ENCODE data around the gene BHLHE23.

Gene BHLHE23

GRCh38 chr20:63009045-63009961 lies 2.5 kb upstream of the BHLHE23 start:
- Histone ChIP-seq H3K27ac (ENCODE audit: low read depth, low read length) (no peak overlapping the region), H3K9ac (ENCODE audit: low read length in 5 of 5) (no peak overlapping the region), H3K4me1 (ENCODE audit: control insufficient read depth in 5 of 5, insufficient read depth in 5 of 5, low read length in 5 of 5) (peaks cover 0 to 27% (median 10%) of the 10 kb centered on the region in 5 donors), H3K36me3 (ENCODE audit: control insufficient read depth in 5 of 5, insufficient read depth in 5 of 5, low read length in 5 of 5) (no peaks in the 10 kb centered on the region), H3K9me3 (ENCODE audit: control insufficient read depth in 5 of 5, low read length in 5 of 5) (peaks cover 10 to 18% (median 16%) of the 10 kb centered on the region in 5 donors), H3K27me3 (ENCODE audit: control insufficient read depth in 5 of 5, insufficient read depth in 4 of 5, low read length in 5 of 5) (peaks cover 47 to 86% (median 62%) of the 10 kb centered on the region in 5 donors), H3K4me3 (ENCODE audit: low read depth in 1 of 5, low read length in 5 of 5) (peak overlapping the region in 1 of 5 donors; percentile 34)

DNA sequence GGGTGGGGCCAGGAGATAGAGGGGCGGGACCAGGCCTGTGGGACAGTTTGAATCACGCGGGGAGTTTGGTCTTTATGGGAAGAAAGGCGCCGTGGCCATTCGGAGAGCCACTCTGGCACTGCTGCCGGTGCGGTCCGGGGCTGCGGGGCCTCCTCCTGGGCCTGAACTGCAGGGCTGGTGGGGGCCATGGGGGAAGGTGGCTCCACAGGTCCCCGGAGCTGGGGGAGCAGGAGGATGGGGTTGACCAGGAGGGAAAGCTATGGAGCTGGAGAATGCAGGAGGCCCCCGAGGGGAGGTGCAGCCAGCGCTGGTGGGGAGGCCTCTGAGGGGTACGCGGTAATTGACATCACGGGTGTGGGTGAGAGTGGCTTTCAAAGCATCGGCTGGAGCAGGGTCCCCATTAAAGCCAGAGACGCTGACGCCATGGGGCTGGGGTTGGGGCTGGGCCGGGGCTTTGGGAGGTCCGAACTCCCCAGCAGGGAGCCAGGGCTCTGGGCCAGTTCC lies 1.8 kb upstream of the BHLHE23 start:
- Histone ChIP-seq H3K27me3 (ENCODE audit: control insufficient read depth in 5 of 5, insufficient read depth in 4 of 5, low read length in 5 of 5) (peaks cover 50 to 83% (median 65%) of the 10 kb centered on the region in 5 donors), H3K9me3 (ENCODE audit: control insufficient read depth in 5 of 5, low read length in 5 of 5) (peaks cover 7 to 12% (median 12%) of the 10 kb centered on the region in 5 donors), H3K9ac (ENCODE audit: low read length in 5 of 5) (no peak overlapping the region), H3K27ac (ENCODE audit: low read depth, low read length) (no peak overlapping the region), H3K4me3 (ENCODE audit: low read depth in 1 of 5, low read length in 5 of 5) (peak overlapping the region in 1 of 5 donors; percentile 34), H3K4me1 (ENCODE audit: control insufficient read depth in 5 of 5, insufficient read depth in 5 of 5, low read length in 5 of 5) (peaks cover 0 to 27% (median 10%) of the 10 kb centered on the region in 5 donors), H3K36me3 (ENCODE audit: control insufficient read depth in 5 of 5, insufficient read depth in 5 of 5, low read length in 5 of 5) (no peaks in the 10 kb centered on the region)

DNA sequence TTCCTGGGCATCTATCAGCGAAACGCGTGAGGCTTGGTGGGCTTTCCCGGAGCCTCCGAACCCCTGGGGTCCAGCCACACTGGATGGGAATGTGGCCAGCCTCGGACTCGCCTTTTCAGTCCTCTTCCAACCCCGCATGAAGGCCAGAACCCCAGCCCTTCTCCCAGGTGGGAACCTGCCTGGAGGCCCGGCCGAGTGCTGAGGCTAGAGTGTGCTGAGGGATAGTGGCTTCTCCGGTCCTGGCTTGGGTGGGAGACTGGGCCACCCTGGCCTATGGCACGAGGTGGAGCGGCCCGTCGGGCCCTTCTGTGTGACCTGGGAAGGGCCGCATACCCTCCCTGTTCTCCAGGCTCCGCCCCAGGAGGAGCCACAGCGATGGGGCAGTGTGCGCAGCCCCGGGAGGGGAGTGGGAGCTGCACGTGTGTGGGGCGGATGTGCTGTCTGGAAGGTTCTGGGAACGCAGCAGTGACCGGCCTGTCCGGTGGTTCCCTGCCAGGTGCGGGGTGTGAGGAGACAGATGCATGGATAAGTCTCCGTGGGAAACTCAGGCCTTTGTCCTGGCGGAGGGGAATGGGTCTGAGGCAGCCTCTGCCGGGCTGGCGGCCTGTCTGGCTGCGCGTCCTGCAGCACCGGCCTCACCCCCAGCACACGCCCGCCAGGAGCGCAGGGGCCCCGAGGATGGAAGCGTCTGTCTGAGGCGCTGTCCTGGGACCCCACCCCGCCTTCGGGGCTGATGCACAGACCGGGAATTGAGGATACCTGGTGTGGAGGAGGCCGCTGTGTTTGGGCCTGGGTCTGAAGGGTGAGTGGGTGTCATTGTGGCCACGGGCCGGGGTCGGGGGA lies 1.1 kb upstream of the BHLHE23 start:
- peaks cover 54 to 86% (median 70%) of the 10 kb centered on the region in 5 donors for H3K27me3 ChIP-seq (ENCODE audit: control insufficient read depth in 5 of 5, insufficient read depth in 4 of 5, low read length in 5 of 5)
- peaks cover 3 to 5% (median 5%) of the 10 kb centered on the region in 5 donors for H3K9me3 ChIP-seq (ENCODE audit: control insufficient read depth in 5 of 5, low read length in 5 of 5)
- no peak overlapping the region for H3K27ac ChIP-seq (ENCODE audit: low read depth, low read length)
- H3K36me3 ChIP-seq (ENCODE audit: control insufficient read depth in 5 of 5, insufficient read depth in 5 of 5, low read length in 5 of 5) = no peaks in the 10 kb centered on the region
- H3K4me3 ChIP-seq (ENCODE audit: low read depth in 1 of 5, low read length in 5 of 5) = no peak overlapping the region
- H3K4me1 ChIP-seq (ENCODE audit: control insufficient read depth in 5 of 5, insufficient read depth in 5 of 5, low read length in 5 of 5) = peaks cover 0 to 27% (median 10%) of the 10 kb centered on the region in 5 donors
- no peak overlapping the region for H3K9ac ChIP-seq (ENCODE audit: low read length in 5 of 5)

GRCh38 chr20:63007360-63007645 lies 539 bp upstream of the BHLHE23 start:
- Histone ChIP-seq H3K9me3 (ENCODE audit: control insufficient read depth in 5 of 5, low read length in 5 of 5) (peaks cover 0 to 2% (median 0%) of the 10 kb centered on the region in 5 donors), H3K4me3 (ENCODE audit: low read depth in 1 of 5, low read length in 5 of 5) (no peak overlapping the region), H3K4me1 (ENCODE audit: control insufficient read depth in 5 of 5, insufficient read depth in 5 of 5, low read length in 5 of 5) (peaks cover 0 to 27% (median 10%) of the 10 kb centered on the region in 5 donors), H3K27me3 (ENCODE audit: control insufficient read depth in 5 of 5, insufficient read depth in 4 of 5, low read length in 5 of 5) (peaks cover 57 to 87% (median 72%) of the 10 kb centered on the region in 5 donors), H3K27ac (ENCODE audit: low read depth, low read length) (no peak overlapping the region), H3K36me3 (ENCODE audit: control insufficient read depth in 5 of 5, insufficient read depth in 5 of 5, low read length in 5 of 5) (no peaks in the 10 kb centered on the region), H3K9ac (ENCODE audit: low read length in 5 of 5) (no peak overlapping the region)

GRCh38 chr20:63005862-63006539 lies 763 bp downstream of the BHLHE23 start:
- H3K4me1 ChIP-seq (ENCODE audit: control insufficient read depth in 5 of 5, insufficient read depth in 5 of 5, low read length in 5 of 5) = peaks cover 0 to 27% (median 10%) of the 10 kb centered on the region in 5 donors
- H3K9me3 ChIP-seq (ENCODE audit: control insufficient read depth in 5 of 5, low read length in 5 of 5) = no peaks in the 10 kb centered on the region
- no peaks in the 10 kb centered on the region for H3K36me3 ChIP-seq (ENCODE audit: control insufficient read depth in 5 of 5, insufficient read depth in 5 of 5, low read length in 5 of 5)
- H3K9ac ChIP-seq (ENCODE audit: low read length in 5 of 5) = no peak overlapping the region
- no peak overlapping the region for H3K27ac ChIP-seq (ENCODE audit: low read depth, low read length)
- no peak overlapping the region for H3K4me3 ChIP-seq (ENCODE audit: low read depth in 1 of 5, low read length in 5 of 5)
- peaks cover 63 to 85% (median 73%) of the 10 kb centered on the region in 5 donors for H3K27me3 ChIP-seq (ENCODE audit: control insufficient read depth in 5 of 5, insufficient read depth in 4 of 5, low read length in 5 of 5)

- Histone ChIP-seq H3K27ac (ENCODE audit: low read depth, low read length) (no peak overlapping the region), H3K9ac (ENCODE audit: low read length in 5 of 5) (no peak overlapping the region), H3K9me3 (ENCODE audit: control insufficient read depth in 5 of 5, low read length in 5 of 5) (no peaks in the 10 kb centered on the region), H3K4me1 (ENCODE audit: control insufficient read depth in 5 of 5, insufficient read depth in 5 of 5, low read length in 5 of 5) (peaks cover 0 to 26% (median 10%) of the 10 kb centered on the region in 5 donors), H3K36me3 (ENCODE audit: control insufficient read depth in 5 of 5, insufficient read depth in 5 of 5, low read length in 5 of 5) (no peaks in the 10 kb centered on the region), H3K27me3 (ENCODE audit: control insufficient read depth in 5 of 5, insufficient read depth in 4 of 5, low read length in 5 of 5) (peaks cover 61 to 85% (median 75%) of the 10 kb centered on the region in 5 donors), H3K4me3 (ENCODE audit: low read depth in 1 of 5, low read length in 5 of 5) (no peak overlapping the region)
Measured at GRCh38 chr20:63005365-63005861, 1.4 kb downstream of the BHLHE23 start.

- H3K36me3 ChIP-seq (ENCODE audit: control insufficient read depth in 5 of 5, insufficient read depth in 5 of 5, low read length in 5 of 5) = no peaks in the 10 kb centered on the region
- H3K4me3 ChIP-seq (ENCODE audit: low read depth in 1 of 5, low read length in 5 of 5) = no peak overlapping the region
- H3K27ac ChIP-seq (ENCODE audit: low read depth, low read length) = no peak overlapping the region
- H3K9me3 ChIP-seq (ENCODE audit: control insufficient read depth in 5 of 5, low read length in 5 of 5) = no peaks in the 10 kb centered on the region
- peaks cover 0 to 22% (median 10%) of the 10 kb centered on the region in 5 donors for H3K4me1 ChIP-seq (ENCODE audit: control insufficient read depth in 5 of 5, insufficient read depth in 5 of 5, low read length in 5 of 5)
- peaks cover 61 to 83% (median 74%) of the 10 kb centered on the region in 5 donors for H3K27me3 ChIP-seq (ENCODE audit: control insufficient read depth in 5 of 5, insufficient read depth in 4 of 5, low read length in 5 of 5)
- H3K9ac ChIP-seq (ENCODE audit: low read length in 5 of 5) = no peak overlapping the region
Measured at GRCh38 chr20:63004607-63005364, 2.0 kb downstream of the BHLHE23 start.

GRCh38 chr20:63003546-63003945 lies 3.2 kb downstream of the BHLHE23 start:
- H3K4me3 ChIP-seq (ENCODE audit: low read depth in 1 of 5, low read length in 5 of 5) = no peak overlapping the region
- no peak overlapping the region for H3K27ac ChIP-seq (ENCODE audit: low read depth, low read length)
- peaks cover 50 to 85% (median 76%) of the 10 kb centered on the region in 5 donors for H3K27me3 ChIP-seq (ENCODE audit: control insufficient read depth in 5 of 5, insufficient read depth in 4 of 5, low read length in 5 of 5)
- H3K36me3 ChIP-seq (ENCODE audit: control insufficient read depth in 5 of 5, insufficient read depth in 5 of 5, low read length in 5 of 5) = no peaks in the 10 kb centered on the region
- H3K9me3 ChIP-seq (ENCODE audit: control insufficient read depth in 5 of 5, low read length in 5 of 5) = peaks cover 0 to 4% (median 0%) of the 10 kb centered on the region in 5 donors
- peaks cover 0 to 13% (median under 1%) of the 10 kb centered on the region in 5 donors for H3K4me1 ChIP-seq (ENCODE audit: control insufficient read depth in 5 of 5, insufficient read depth in 5 of 5, low read length in 5 of 5)
- no peak overlapping the region for H3K9ac ChIP-seq (ENCODE audit: low read length in 5 of 5)

- Histone ChIP-seq H3K4me3 (ENCODE audit: low read depth in 1 of 5, low read length in 5 of 5) (no peak overlapping the region), H3K9me3 (ENCODE audit: control insufficient read depth in 5 of 5, low read length in 5 of 5) (peaks cover 0 to 4% (median 0%) of the 10 kb centered on the region in 5 donors), H3K9ac (ENCODE audit: low read length in 5 of 5) (no peak overlapping the region), H3K27me3 (ENCODE audit: control insufficient read depth in 5 of 5, insufficient read depth in 4 of 5, low read length in 5 of 5) (peaks cover 42 to 84% (median 75%) of the 10 kb centered on the region in 5 donors), H3K27ac (ENCODE audit: low read depth, low read length) (no peak overlapping the region), H3K36me3 (ENCODE audit: control insufficient read depth in 5 of 5, insufficient read depth in 5 of 5, low read length in 5 of 5) (no peaks in the 10 kb centered on the region), H3K4me1 (ENCODE audit: control insufficient read depth in 5 of 5, insufficient read depth in 5 of 5, low read length in 5 of 5) (peaks cover 0 to 13% (median 0%) of the 10 kb centered on the region in 5 donors)
Measured at GRCh38 chr20:63002511-63002910, 4.3 kb downstream of the BHLHE23 start.

Measured in subcutaneous abdominal adipose tissue (tissue), 5 donors.